Measurements from ENCODE around the gene SMURF2.

Gene SMURF2

DNA sequence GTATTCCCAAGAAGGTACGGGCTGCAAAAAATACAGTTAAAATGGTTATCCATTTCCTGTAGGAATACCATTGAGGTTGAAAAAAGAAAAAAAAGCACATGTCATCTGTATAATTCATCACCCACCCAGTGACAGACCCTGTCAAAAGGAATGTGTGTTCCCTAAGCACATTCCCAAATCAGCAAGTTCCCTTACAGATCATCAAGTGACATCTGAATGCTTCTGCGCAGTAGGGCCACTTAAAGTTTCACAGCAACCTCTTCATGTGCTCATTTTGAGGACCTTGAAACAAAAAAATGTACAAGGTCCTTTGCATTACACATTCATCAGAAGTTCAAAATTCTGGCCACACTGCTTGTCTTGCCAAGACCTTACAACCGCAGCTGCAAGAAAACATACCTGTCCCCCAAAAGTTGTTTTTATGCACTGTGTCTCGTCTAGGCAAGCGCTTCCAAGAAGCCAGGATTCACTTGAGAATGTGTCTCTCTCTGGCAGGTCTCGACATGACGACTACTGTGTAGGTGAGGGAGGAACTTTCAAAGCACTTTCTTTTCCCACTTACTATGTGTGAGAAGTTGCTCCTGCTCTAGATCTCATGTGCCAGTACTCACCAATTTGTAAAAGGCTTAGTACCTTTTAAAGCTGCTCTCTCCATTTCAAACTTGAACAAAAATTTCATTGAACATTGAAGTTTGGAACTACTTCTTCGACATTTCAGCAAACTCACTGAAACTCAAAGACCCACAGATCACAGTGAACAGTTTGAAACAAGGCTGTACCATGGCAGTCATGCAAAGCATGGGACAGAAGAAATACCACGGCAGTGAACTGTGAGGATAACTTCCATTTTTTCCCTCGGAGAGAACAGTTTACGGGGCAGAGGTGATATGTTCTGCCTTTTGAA is 161.0 kb downstream of the SMURF2 start:
- no peak for DNase-seq

DNA sequence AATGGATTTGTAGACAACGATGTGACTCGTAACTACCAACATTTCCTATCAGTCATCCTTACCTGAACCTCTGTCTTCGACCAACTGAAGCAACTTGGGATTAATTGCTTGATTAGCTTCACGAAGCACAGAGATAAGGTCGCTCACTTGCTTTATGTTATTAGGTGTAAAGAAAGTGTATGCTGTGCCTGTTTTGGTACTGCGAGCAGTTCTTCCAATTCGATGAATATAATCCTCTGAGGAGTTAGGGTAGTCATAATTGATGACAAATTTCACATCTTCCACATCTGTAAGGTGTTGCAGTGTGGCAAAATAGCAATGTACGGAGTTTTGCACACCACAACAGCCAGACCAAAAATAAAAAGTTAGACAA is 161.6 kb downstream of the SMURF2 start:
- no peak for DNase-seq

DNA sequence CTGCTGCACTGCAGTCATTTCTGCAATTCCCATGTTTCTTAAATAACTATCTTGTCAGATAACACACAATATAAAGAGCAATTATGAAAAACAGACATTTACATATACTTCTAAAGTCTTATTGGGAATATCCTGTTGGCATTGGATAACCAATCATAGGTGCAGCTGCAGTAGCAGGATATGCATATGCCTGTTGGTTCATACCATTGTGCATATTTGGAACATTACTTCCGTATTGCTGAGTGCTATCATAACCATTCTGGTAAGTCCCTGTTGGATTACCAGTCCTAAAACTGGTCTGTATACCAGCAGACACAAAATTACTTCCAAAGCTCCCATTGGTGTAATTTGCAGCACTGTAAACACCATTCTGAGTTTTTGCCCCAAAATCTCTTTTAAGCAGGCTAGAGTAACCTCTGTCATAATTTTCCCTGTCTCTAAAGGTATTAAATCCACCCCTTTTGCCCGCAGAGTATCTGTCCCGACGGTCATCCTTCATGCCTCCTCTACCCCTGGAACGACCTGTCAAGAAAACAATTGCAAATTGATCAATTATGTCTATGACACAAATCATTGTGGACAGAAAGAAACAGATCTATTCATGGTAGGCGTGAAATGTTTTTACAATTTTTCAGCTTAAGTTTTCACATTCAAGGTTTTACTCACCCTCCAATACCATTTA is 162.2 kb downstream of the SMURF2 start:
- DNase-seq: no peak

DNA sequence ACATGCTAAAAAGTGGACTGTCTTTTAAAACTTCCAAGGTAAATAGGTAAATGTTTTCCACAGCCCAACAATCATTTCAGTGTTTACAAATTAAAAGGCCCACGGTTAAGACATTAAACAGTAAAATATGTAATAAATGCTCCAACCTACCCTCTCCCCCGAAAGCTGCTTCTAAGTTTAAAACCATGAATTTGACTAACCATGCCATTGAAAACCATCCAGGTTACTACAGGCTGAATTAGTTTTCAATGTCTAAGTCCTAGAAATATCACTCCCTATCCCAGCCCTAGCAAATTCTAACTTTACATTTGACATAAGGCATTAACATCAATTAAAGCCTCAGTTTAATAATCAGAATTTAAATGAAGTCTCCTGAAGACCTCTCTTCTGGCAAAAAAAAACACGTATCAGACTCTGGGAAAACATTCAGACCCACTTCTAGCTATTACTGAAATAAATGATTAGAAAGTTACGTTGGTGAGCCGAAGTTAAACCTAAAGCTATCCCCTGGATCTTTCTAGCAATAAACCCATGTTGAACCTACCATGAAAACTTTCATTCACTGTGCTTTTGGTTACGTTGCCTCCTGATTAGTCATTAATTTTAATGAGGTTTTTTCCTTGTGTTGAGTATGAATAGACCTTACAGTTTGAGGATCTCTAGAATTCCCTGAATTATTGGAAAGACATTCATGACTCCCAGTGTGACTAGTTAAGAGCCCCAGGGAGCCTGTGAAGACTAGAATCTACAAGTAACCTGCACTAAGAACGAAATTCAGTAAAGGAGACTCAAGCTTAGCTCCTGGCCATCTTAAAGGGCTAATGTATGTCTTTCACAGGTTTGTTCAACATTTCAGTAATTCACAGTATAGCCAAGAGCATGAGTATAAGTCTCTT is 163.6 kb downstream of the SMURF2 start:
- DNase-seq: no peak

DNA sequence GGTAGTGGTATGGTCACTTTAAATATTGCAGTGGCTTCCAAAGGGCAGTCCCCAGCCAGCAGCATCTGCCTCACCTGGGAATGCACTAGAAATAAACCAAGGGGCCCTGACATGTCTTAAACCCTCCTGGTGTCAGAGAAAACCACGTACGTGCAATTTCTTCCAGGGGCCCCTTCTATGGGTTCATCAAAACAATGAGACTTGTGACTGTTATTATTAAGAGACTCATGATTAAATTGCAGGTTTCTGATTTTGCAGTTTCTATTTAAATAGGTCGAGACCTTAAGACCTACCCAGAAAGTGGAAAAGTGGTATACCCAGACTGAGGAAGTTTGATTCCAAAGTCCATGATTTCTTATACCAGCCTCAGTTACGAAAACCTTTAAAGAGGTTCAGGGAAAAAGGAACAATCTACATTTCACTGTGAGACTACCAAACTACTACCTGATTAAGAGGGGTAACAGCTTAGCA is 164.5 kb downstream of the SMURF2 start:
- peak; percentile 81 for DNase-seq

DNA sequence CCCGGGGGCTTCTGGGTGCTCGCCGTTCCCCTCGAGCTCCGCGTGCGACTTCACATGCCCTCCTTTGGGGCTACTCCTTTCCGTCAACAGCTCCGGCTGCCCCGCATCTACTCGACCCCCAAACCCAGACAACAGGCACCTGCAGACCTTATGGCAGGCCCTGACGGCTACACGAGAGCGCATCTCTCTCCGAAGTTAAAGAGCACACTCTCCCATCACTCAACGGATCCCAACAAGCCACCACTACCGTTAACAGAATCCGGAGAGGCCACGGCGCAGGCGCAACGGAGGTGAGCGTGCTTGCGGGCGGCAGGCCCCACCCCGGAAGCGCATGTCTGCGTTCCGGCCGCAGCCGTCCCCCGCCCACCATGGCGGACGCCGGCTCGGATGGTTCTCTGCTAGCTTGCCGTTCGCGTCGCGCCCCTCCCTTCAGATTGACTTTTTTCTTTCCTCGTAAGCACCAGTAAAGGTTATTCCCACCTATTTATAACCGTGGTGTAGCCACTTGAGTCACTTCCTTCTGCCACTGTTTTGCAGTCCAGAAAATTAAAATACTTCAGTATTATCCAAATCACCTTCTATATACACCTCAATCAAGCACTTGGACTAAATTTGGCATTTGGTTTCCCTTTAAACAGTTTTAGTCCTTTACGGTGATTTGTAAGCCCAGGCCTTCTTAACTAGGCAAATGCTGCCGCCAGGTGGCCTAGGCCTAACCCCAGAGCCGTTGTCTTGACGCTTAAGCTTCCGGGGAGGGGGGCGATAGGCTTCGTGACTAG is 165.1 kb downstream of the SMURF2 start, which contains the start of gene POLG2:
Gene POLG2, minus strand, starts transcription at position 269 of the 779 bp plus-strand sequence. Its CDS starts 86 bp downstream, at position 183.
- DNase-seq: peak; percentile 98

DNA sequence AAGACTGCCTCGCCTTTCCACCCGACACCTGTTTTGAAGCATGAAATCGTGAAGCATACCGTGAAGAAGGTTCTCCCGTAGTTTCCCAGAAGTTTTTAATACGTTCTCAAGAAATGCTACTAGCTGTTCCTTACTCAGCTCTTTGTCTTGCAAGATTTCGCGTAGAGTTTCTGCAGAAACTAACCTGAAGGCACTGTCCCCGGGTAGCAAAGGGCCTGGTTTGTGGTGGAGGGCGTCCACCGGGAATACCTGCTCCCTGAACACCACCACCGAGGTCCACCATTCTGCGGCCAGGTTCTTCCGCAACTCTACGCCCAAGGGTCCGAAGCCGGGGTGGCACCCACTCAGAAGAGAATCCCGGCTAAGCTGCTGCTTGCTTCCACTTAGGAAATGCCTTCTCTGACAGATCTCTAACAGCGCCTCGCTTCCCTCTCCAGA is 165.7 kb downstream of the SMURF2 start:
- no peak for DNase-seq

Data from activated CD8-positive, alpha-beta memory T cell treated with anti-CD3 and anti-CD28 coated beads, Interleukin-2, amount 50 U/mL, for 48 hours (primary cell).